Stimulated activated naive CD8-positive, alpha-beta T cell treated with anti-CD3 and anti-CD28 coated beads, Interleukin-15, amount 100 ng/mL, for 72 hours (primary cell): Measurements from ENCODE around the gene MTHFR.
A peak's percentile ranks its signal among the peaks of the same experiment; 100 is the strongest.
"Not testable (repeated sequence)": the region's sequence is repeated elsewhere in the genome, so short reads cannot be mapped to it uniquely, and the experiment has no call there.

Source experiments
- ATAC-seq: fragments of 150-1000 bp; cut with Tn5 transposase; 2 replicates; pipeline ENCODE4 v1.10.0; 2021; ENCODE audit warnings: mild to moderate bottlenecking, moderate library complexity
- DNase-seq, 2 donors: peaks; one replicate each; pipeline ENCODE4 v3.0.0; 2021 to 2022
- H3K27ac Mint-ChIP-seq, 2 donors: one replicate each; pipeline ENCODE4 v1.8.0; 2022; ENCODE audit warnings: mild to moderate bottlenecking in 2 of 2, mixed read lengths in 2 of 2, moderate library complexity in 2 of 2
- H3K27me3 Mint-ChIP-seq: one replicate; pipeline ENCODE4 v1.8.0; 2022; ENCODE audit warnings: mixed read lengths
- H3K4me1 Mint-ChIP-seq: one replicate; pipeline ENCODE4 v1.8.0; 2022; ENCODE audit warnings: mild to moderate bottlenecking, mixed read lengths
- H3K4me3 Mint-ChIP-seq, 2 donors: one replicate each; pipeline ENCODE4 v1.8.0; 2022; ENCODE audit warnings: mild to moderate bottlenecking in 2 of 2, mixed read lengths in 2 of 2, moderate library complexity in 1 of 2
- H3K9me3 Mint-ChIP-seq, 2 donors: one replicate each; pipeline ENCODE4 v1.8.0; 2022; ENCODE audit warnings: mixed read lengths in 2 of 2

The MTHFR gene

DNA sequence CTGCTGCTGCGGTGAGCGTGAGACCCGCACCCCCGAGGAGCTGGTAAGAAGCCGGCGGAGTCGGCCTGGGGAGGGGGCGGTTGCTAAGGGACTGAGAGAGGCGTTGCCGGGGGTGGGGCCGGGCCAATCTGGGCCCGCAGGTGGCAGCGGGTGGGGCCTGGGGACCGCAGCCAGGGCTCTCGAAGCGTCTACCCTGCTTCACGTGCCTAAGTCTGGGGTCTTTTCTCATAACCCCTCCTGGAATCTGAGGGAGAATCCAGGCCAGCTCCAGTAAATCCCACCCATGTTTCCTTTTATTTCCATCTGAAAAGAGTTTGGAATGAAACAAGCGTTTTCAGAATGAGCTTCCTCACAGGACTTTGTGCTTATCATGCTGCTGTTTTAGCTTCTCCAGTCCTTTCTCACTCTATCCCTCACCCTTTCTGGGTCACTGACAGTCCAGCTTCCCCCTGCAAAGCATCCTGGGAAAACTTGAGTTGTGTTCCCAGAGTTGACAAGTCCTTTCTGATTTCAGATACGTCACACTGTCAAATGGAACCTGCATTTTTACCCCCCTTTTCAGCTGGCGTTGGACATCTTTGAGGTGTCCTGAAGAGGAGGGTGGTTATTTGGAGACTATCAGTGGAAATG is 658 bp upstream of the MTHFR start:
- DNase-seq (no peak), ATAC-seq (peak; percentile 58)
- Mint-ChIP-seq H3K27me3 (no peaks in the 10 kb centered on the region), H3K27ac (peak overlapping the region; percentile 96 to 98), H3K4me3 (peak overlapping the region; percentile 96 to 98), H3K9me3 (no peaks in the 10 kb centered on the region), H3K4me1 (peaks cover 73% of the 10 kb centered on the region)

DNA sequence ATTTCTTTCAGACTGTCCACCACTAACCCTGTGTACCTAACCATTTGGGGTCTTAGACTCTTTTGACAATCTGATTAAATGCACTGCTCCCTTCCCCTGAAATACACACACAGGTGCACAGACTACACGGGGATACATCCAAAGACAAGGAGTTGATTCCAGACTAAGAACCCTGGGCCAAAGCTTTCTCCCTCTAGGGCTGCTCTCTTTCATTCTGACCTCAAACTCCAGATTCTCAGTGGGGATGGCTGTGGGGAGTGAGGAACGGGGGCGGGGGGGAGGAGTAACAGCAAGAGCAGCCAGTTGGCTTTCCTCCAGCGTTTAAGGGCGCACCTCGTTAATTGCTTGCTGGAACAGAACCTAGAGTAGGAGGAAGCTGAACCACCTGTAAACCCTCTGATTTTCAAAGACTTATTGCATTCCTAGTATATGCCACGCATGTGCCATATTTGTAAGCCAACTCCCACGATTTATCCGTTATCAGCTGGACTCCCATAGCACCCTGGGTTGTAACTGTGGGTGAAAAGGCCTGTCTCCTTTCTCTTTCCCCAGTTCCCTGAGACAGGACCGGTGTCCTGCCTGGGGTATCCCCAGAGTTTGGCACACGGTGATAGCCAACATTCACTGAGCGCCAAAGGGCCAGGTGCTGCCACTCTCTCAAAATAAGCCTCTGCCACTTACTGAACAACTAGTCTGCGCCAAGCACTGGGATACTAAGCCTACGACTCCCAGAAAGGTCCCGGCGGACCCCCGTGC is 920 bp downstream of the MTHFR start:
- Mint-ChIP-seq H3K27me3 (no peaks in the 10 kb centered on the region), H3K4me1 (peaks cover 73% of the 10 kb centered on the region), H3K9me3 (no peaks in the 10 kb centered on the region), H3K27ac (peak overlapping the region; percentile 36 to 98), H3K4me3 (peak overlapping the region; percentile 96 to 98)
- no peak for DNase-seq
- no peak for ATAC-seq

DNA sequence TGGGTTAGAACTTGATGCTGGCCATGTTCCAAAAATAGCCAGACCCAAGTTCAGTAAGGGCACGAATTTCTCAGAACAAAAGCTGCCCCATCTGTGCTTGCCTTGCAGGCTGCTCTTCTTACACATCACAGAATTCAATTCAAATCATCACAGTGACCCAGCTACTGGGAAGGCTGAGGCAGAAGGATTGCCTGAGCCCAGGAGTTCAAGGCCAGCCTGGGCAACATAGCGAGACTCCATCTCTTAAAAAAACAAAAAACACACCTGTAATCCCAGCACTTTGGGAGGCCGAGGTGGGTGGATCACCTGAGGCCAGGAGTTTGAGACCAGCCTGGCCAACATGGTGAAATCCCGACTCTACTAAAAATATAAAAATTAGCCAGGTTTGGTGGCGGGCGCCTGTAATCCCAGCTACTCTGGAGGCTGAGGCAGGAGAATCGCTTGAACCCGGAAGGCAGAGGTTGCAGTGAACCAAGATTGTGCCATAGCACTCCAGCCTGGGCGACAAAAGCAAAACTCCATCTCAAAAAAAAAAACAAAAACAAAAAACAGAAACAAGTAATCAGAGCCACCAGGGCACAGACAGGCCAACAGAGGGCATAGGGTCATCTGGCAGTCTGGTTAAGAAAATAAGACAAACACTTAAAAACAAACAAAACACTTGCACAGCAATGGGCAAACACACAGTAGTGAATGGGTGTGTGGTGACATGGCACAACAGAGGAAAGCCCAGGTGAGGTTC is 1.7 kb downstream of the MTHFR start:
- H3K4me1 Mint-ChIP-seq, result peaks cover 68% of the 10 kb centered on the region
- H3K4me3 Mint-ChIP-seq, result peak overlapping the region; percentile 96 to 98
- not testable (repeated sequence) for H3K27me3 Mint-ChIP-seq, DNase-seq, H3K9me3 Mint-ChIP-seq, ATAC-seq
- peak overlapping the region in 1 of 2 donors; percentile 15 for H3K27ac Mint-ChIP-seq

DNA sequence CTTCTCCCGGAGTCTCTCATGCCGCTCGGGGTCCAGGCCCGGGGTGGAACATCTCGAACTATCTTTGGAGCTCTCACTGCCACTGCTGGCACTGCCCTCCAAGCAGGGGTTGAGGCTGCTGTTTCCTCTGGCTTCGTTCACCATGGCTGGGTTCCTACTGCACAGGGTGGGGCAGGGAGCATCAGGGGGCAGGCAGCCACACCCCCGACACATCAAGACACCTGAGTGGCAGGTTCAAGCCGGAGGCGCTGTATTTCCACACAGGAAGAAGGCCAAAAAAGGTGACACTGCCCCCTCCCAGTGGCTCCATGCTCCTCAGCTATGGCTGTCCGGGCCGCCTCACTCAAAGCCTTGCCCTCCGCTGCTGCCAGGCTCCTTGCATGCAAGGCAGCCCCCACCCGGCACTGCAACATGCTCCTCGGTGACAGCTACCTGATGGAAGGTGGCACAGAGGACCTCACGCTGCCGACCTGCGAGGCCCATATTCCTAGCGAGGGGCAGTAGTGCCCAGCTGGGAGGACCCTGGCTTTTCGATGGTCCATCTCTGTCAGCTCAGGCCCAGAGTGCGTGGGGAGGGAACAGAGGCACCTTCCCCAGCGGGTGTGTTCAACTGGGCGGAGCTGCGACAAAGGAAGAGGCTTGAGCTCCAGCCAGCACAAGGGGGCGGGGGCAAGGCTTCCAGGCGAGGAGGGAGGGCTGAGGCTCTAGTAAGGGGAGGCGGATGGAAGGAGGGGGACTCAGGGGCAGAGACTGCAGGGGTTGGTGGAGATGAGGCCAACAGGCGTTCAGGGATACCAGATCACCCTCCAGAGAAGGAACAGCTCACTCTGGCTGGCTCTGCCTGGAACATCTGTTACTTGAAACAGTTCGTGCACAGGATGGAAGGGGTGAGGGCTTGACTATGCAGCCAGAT is 2.5 kb downstream of the MTHFR start:
- ATAC-seq (peak; percentile 40), DNase-seq (peak; percentile 53 to 68)
- Mint-ChIP-seq H3K4me1 (peaks cover 62% of the 10 kb centered on the region), H3K27ac (peak overlapping the region in 1 of 2 donors; percentile 27), H3K4me3 (peak overlapping the region; percentile 96 to 98), H3K9me3 (no peaks in the 10 kb centered on the region), H3K27me3 (no peaks in the 10 kb centered on the region)

DNA sequence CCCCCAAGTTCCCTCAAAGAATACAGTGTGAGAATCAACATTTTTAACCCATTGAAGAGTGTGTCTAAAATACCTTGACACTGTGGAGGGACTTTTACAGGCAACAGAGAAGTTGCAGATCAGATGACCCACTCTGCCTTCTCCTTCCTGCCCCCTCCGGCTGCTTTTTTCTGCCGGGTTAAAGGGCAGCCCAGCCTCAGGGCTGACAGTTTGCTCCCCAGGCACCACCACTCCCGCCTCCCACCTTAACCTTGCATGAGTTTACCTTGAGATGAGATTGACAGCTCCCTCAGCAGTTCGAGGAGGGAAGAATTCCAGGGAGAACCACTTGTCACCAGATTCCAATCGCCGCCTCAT is 3.2 kb downstream of the MTHFR start:
- Mint-ChIP-seq H3K4me3 (peak overlapping the region; percentile 96 to 98), H3K4me1 (peaks cover 56% of the 10 kb centered on the region), H3K9me3 (no peaks in the 10 kb centered on the region), H3K27ac (peak overlapping the region in 1 of 2 donors; percentile 19), H3K27me3 (no peaks in the 10 kb centered on the region)
- ATAC-seq, result no peak
- DNase-seq, result no peak

DNA sequence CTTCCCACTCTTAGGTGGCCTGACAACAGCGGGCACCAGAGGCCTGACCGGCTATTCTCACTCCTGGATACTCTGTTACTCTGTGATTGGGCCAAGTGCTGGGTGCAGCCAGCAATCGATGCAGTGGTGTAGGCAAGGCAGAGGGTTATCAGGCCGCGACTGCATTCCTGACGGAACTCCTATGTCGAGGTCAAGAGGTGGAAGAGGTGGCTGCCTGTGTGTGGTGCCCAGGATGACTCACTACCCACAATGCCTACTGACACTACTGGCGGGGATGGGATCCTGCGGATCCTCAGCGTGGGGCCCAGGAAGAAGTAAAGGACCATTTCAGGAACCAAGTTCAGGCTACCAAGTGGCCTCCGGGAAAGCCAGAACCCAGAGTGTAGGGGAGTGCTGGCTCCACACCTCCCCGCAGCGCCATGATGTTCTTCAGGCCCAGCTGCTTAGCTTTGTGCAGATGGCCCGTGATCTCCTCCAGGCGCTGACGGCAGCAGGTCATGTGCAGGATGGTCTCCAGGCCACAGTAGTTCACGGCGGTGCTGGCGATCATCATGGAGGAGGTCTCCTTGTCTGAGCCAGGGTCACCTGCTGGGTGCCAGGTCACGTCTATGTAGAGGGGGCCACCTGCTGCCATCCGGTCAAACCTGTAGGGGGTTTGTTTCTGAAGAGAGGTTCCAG is 4.9 kb downstream of the MTHFR start:
- no peak overlapping the region for H3K4me3 Mint-ChIP-seq
- no peaks in the 10 kb centered on the region for H3K9me3 Mint-ChIP-seq
- peaks cover 39% of the 10 kb centered on the region for H3K4me1 Mint-ChIP-seq
- DNase-seq, result no peak
- peak overlapping the region in 1 of 2 donors; percentile 15 for H3K27ac Mint-ChIP-seq
- no peaks in the 10 kb centered on the region for H3K27me3 Mint-ChIP-seq
- ATAC-seq, result no peak

DNA sequence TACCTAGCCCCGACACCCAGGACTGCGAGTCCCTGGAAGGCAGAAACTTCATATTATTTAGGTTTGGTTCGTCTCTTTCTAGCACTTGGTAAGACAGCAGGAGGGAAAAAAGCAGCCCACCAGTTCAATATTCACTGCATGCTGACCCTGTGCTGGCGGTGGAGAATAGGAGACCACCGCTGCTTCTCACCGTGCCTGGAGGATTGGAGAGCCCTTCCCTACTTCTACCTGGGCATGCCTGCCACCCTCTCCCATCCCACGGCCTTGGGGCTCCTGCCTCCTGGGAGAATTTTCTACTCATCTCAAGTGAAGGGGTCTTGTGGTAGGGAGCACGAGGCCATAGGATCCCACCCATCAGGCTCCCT is 5.4 kb downstream of the MTHFR start:
- DNase-seq, result no peak
- Mint-ChIP-seq H3K27ac (no peak overlapping the region), H3K27me3 (no peaks in the 10 kb centered on the region), H3K4me1 (peaks cover 37% of the 10 kb centered on the region), H3K9me3 (no peaks in the 10 kb centered on the region), H3K4me3 (no peak overlapping the region)
- ATAC-seq, result no peak

DNA sequence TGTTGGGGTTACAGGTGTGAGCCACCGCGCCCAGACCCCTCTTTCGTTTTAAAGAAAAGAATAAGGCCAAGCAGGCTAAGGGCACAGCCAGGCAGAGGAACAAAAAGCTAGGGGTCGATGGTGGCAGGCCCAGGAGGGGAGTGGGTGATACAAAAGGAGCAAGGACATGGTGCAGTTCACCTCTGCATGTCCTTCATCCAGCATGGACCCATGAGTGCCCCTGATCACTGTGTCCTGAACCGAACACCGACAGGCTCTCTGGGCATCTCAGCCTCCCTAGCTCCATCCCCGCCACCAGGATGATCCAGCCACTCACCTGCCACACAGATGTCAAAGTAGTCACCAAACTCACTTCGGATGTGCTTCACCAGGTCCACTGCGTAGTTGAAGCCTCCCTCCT is 5.9 kb downstream of the MTHFR start:
- ATAC-seq (no peak), DNase-seq (no peak)
- peaks cover 32% of the 10 kb centered on the region for H3K4me1 Mint-ChIP-seq
- H3K4me3 Mint-ChIP-seq, result no peak overlapping the region
- H3K27ac Mint-ChIP-seq, result no peak overlapping the region
- H3K9me3 Mint-ChIP-seq, result no peaks in the 10 kb centered on the region
- H3K27me3 Mint-ChIP-seq, result no peaks in the 10 kb centered on the region

DNA sequence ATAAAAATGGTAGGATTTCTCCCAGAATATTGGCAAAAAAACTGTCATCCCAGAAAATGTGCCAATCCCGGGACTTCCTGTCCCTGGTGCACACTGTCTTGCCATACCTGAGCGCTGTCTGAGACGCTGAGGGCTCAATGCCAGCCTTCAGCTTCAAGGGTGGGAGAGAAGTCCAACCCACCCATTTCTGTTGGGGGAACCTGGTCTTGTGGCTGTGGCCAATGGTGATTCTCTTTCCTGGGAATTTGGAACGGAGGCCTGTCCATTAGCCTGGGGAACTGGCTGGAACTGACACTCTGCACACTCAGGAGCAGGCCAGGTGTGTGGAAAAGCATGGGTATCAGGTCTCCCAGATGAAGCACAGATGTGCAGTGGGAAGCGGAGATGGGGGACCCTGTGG is 6.7 kb downstream of the MTHFR start:
- Mint-ChIP-seq H3K4me1 (peaks cover 24% of the 10 kb centered on the region), H3K27me3 (no peaks in the 10 kb centered on the region), H3K4me3 (no peak overlapping the region), H3K9me3 (no peaks in the 10 kb centered on the region), H3K27ac (no peak overlapping the region)
- ATAC-seq (no peak), DNase-seq (no peak)

DNA sequence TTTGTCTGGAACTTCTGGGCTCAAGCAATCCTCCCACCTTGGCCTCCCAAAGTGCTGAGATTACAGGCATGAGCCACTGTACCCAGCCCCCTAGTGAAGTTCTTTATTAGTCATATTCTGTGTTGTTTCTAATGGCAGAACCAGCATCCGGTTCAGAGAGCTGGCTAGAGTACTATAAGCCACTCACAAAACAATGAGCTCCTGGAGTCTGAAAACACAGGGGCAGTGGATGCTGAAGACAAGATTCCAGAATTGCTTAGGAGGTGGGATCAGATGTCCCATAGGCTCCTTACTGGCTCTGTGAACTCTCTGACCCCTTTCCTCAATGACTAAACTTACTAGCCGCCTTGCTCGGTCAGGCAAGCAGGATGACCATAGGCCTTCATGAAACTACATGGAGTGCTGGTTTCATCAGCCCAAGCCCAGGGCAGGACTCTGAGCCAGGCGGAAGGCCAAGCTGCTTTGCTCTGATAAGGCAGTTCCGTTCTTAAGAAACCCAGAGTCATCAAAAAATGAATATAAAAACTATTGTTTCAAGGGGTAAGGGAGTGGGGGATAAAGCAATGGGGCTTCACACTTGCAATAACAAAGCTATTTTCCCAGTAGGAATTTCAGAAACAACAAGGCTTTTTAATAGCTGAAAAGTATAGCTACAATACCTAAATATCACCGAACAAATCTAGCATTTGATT is 8.1 kb downstream of the MTHFR start:
- no peak for DNase-seq

DNA sequence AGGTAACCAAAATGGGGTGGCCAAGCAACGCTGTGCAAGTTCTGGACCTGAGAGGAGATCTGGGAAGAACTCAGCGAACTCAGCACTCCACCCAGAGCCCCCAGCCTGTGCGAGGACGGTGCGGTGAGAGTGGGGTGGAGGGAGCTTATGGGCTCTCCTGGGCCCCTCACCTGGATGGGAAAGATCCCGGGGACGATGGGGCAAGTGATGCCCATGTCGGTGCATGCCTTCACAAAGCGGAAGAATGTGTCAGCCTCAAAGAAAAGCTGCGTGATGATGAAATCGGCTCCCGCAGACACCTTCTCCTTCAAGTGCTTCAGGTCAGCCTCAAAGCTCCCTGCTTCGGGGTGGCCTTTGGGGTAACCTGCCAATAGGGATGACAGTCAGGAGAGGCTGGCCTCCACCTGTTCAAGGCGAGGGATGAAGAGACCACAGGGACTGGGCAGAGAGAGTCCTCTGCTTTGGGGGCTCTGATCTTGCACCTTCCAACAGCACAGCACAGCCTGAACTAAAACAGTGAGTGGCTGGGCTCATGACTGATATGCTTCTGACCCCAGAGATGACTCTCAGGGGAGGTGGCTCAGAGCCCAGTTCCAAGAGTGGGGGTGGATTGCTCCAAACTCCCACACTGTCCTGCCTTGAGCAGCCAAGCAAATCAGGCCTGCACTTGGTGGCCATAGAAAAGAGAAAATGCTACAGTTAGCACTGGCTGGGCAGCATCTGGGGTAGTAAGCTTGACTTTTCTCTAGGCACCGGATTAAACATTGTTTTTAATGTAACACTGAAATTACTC is 9.5 kb downstream of the MTHFR start:
- ATAC-seq (no peak), DNase-seq (no peak)
- Mint-ChIP-seq H3K4me3 (no peak overlapping the region), H3K27me3 (no peaks in the 10 kb centered on the region), H3K9me3 (no peaks in the 10 kb centered on the region), H3K4me1 (no peaks in the 10 kb centered on the region), H3K27ac (peak overlapping the region in 1 of 2 donors; percentile 92)

More for the DNA sequence above, 8.1 kb downstream of the MTHFR start:
- Mint-ChIP-seq H3K27me3 (no peaks in the 10 kb centered on the region), H3K4me1 (peaks cover 10% of the 10 kb centered on the region), H3K4me3 (no peak overlapping the region), H3K27ac (no peak overlapping the region), H3K9me3 (no peaks in the 10 kb centered on the region)
- no peak for ATAC-seq

DNA sequence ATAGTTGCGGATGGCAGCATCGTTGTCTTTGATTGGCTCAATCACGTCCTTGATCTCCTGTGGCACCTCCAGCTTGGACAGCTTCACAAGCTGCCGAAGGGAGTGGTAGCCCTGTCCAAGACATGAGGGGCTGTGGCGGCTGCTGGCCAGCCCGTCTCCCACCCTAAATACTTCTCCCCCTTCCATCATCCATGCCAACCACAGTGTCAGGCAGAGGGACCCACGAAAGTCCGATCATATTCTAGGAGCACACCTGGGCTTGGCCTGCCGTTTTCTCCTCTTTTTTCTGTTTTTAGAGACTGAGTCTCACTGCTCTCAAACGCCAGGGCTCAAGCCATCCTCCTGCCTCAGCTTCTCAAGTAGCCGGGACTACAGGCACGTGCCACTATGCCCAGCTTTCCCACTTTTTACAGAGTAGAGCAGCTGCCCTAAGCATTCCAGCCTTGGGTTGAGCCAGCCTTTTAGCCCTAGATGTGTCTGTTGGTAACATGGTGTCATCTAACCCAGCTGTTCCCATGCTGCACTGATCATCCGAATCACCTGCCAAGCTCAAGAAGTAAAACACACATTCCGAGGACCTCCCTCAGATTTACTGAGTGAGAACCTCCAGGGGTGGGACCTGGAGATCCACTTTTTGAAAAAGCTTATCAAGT is 10.4 kb downstream of the MTHFR start:
- Mint-ChIP-seq H3K9me3 (no peaks in the 10 kb centered on the region), H3K27me3 (no peaks in the 10 kb centered on the region), H3K4me1 (no peaks in the 10 kb centered on the region), H3K27ac (peak overlapping the region in 1 of 2 donors; percentile 72), H3K4me3 (no peak overlapping the region)
- ATAC-seq (no peak), DNase-seq (no peak)

DNA sequence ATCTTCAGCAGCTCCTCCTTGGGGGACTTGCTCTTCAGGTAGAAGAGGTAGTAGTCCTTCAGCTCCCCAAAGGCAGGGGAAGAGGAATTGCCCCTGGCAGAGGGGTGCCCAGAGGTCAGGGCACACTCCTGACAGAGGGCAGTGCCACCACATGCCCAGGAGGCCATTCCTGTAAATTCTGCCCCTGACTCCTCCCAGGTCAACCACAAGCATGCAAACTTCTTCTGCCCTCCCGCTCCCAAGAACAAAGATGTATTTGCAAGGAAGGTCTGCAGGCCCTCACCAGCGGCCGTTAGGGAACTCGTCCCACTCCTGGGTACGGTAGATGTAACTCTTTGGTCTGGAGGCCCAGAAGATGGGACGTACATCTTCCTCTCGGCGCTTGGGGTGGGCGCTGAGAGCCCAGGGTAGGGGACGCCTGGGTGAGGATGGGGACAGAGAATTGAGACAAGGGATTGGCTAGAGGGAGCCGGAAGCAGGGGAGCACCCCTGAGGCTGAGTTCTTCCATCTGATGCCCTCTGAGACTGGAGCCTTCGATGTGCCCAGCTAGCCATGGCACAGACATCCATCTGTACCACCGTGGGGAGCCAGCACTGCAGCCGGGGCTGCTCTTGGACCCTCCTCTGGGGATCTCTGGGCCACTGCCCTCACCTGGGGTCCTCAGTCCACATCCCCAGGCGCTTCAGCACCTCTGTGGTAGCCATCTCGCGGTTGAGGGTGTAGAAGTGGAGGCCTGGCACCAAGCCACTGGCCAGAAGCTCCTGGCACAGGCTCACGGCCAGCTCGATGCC is 11.1 kb downstream of the MTHFR start:
- ATAC-seq, result no peak
- Mint-ChIP-seq H3K4me3 (no peak overlapping the region), H3K27ac (no peak overlapping the region)

More for the DNA sequence above, 11.1 kb downstream of the MTHFR start:
- Mint-ChIP-seq H3K27me3 (no peaks in the 10 kb centered on the region), H3K4me1 (no peaks in the 10 kb centered on the region), H3K9me3 (no peaks in the 10 kb centered on the region)
- DNase-seq, result no peak
